Hepatocyte (in vitro differentiated cells): ENCODE results near the gene NUDT4B. TPM values are rescaled to one million over a fixed set of nuclear protein-coding genes. Genes with fewer than 3 reads are reported as not detected.
"Not testable (repeated sequence)": the region's sequence is repeated elsewhere in the genome, so short reads cannot be mapped to it uniquely, and the experiment has no call there.

Experiments used
- DNase-seq: peaks from one replicate; pipeline ENCODE4 v3.0.0-alpha.2; 2016; ENCODE audit warnings: low spot score
- H2AFZ ChIP-seq: fragments of 200-600 bp; sonication (generic); 2 replicates; pipeline ENCODE4 v1.6.0; 2016; ENCODE audit warnings: antibody characterized with exemption, mild to moderate bottlenecking
- H3K27ac ChIP-seq: fragments of 200-600 bp; sonication (generic); 2 replicates; pipeline ENCODE4 v1.5.1; 2016; ENCODE audit warnings: mild to moderate bottlenecking
- H3K27me3 ChIP-seq: fragments of 200-600 bp; sonication (generic); 2 replicates; pipeline ENCODE4 v1.6.1; 2016
- H3K36me3 ChIP-seq: fragments of 200-600 bp; sonication (generic); replicated peaks from 2 replicates; pipeline ENCODE4 v1.5.1; 2016; ENCODE audit warnings: low read depth; ENCODE audit not compliant: insufficient read depth
- H3K4me1 ChIP-seq: fragments of 200-600 bp; sonication (generic); 2 replicates; pipeline ENCODE4 v1.5.1; 2016; ENCODE audit warnings: mild to moderate bottlenecking, moderate library complexity; ENCODE audit not compliant: insufficient read depth
- H3K4me2 ChIP-seq: fragments of 200-600 bp; sonication (generic); 2 replicates; pipeline ENCODE4 v1.6.0; 2016
- H3K4me3 ChIP-seq: fragments of 200-600 bp; sonication (generic); 2 replicates; pipeline ENCODE4 v1.5.1; 2016; ENCODE audit warnings: mild to moderate bottlenecking
- H3K79me2 ChIP-seq: fragments of 200-600 bp; sonication (generic); 2 replicates; pipeline ENCODE4 v1.6.0; 2017; ENCODE audit warnings: mild to moderate bottlenecking
- H3K9me2 ChIP-seq: fragments of 200-600 bp; sonication (generic); replicated peaks from 2 replicates; pipeline ENCODE4 v1.6.0; 2017; ENCODE audit warnings: mild to moderate bottlenecking; ENCODE audit not compliant: insufficient read depth
- H3K9me3 ChIP-seq: fragments of 200-600 bp; sonication (generic); 2 replicates; pipeline ENCODE4 v1.5.1; 2016; ENCODE audit warnings: low read depth, mild to moderate bottlenecking
- H4K20me1 ChIP-seq: fragments of 200-600 bp; sonication (generic); 2 replicates; pipeline ENCODE4 v1.6.0; 2016; ENCODE audit warnings: mild to moderate bottlenecking; ENCODE audit not compliant: insufficient read depth, poor library complexity, severe bottlenecking
- WGBS: methylation state at CpG from one replicate; pipeline ENCODE4 v1.1.6; 2016; ENCODE audit warnings: low lambda C conversion rate; ENCODE audit errors: missing lambda C conversion rate; 5-methylcytosine and 5-hydroxymethylcytosine counted together
- polyA plus RNA-seq: library from polyadenylated mRNA; unstranded; fragments of >200 nt; fragmentation: Nextera tagmentation; extraction: Ambion mirVana; gene quantifications from 2 replicates; pipeline ENCODE4 v1.2.1, GENCODE V29; 2016
- small RNA-seq: library from RNA; depleted of rRNA; stranded (forward); fragments of <200 nt; gene quantifications from one replicate; pipeline ENCODE3, GENCODE V24; 2014
- total RNA-seq: library from RNA; depleted of rRNA; stranded (reverse); fragments of >200 nt; gene quantifications from 2 replicates; pipeline ENCODE4 v1.2.3, GENCODE V29; 2014

NUDT4B gene
- total and polyA plus RNA-seq, 2 experiments from 2014 or later = 11.6 to 107 TPM

DNA sequence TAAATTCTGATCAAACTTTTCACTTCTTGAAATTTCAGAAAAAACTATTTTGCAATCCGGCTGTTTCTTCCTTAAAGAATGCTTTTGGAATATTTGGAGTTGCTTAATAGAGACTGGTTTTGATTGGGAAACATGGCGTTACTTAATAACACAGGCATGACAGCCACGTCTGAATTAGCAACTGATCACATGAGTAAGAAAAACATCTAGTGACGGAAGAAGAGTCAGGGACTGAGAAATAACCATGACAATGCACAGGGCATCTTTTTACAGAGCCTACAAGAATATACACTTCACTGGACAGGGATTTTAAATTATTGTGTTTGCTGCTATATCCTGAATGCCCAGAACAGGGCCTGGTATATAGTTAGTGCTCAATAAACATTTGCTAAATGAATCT lies 25.1 kb downstream of the NUDT4B start:
- not testable (repeated sequence) for H3K4me1 ChIP-seq, H3K4me2 ChIP-seq, H3K27ac ChIP-seq, H3K79me2 ChIP-seq, H3K4me3 ChIP-seq, H2AFZ ChIP-seq, H4K20me1 ChIP-seq, H3K9me3 ChIP-seq, H3K9me2 ChIP-seq, DNase-seq, H3K27me3 ChIP-seq, H3K36me3 ChIP-seq
- WGBS = no CpG with 5 or more reads among the region's 4 CpGs

DNA sequence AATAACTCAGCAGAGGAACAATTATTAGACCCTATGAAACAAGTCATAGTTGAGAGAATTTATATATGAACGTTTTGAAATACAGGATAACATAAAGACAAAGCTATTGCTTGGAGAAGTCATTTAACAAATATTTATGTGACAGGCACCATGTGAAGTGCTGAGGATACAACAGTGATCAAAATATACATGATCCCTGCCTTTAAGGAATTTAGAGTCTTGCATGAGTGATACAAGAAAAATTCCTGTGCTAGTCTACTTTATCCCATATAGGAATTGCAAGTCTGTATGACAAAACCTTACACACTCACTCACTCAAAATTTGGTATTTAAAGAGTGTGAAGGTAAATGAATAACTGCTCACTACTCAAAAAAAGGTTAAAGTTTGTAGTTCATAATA lies 25.5 kb downstream of the NUDT4B start:
- whole genome bisulfite sequencing = no CpG with 5 or more reads among the region's 1 CpG
- not testable (repeated sequence) for H4K20me1 ChIP-seq, H3K79me2 ChIP-seq

DNA sequence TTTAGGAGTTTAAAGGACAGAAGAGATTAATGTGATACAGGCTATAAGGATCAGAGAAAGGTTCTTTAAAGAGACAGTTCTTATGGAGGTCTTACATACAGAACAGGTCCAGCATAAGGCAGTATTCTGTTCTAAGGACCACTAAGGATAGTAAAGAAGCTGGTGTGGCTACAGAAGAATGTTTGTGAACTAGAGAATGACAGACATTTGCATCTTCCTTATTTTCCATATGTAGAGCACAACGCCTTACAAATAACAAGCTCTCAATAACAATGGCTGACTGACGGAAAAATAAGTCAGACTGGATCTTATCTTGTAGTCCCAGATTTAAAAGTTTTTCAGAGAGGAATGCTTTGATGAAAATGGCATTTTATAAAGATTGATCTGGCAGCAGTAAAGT lies 26.7 kb downstream of the NUDT4B start:
- no CpG with 5 or more reads among the region's 2 CpGs for WGBS
- not testable (repeated sequence) for H3K4me1 ChIP-seq, H2AFZ ChIP-seq

More for the DNA sequence above, 25.5 kb downstream of the NUDT4B start:
- H3K27me3 ChIP-seq, H3K27ac ChIP-seq, H3K4me2 ChIP-seq, H3K4me1 ChIP-seq, H3K36me3 ChIP-seq, DNase-seq, H3K9me2 ChIP-seq, H2AFZ ChIP-seq, H3K9me3 ChIP-seq, H3K4me3 ChIP-seq: not testable (repeated sequence)

DNA sequence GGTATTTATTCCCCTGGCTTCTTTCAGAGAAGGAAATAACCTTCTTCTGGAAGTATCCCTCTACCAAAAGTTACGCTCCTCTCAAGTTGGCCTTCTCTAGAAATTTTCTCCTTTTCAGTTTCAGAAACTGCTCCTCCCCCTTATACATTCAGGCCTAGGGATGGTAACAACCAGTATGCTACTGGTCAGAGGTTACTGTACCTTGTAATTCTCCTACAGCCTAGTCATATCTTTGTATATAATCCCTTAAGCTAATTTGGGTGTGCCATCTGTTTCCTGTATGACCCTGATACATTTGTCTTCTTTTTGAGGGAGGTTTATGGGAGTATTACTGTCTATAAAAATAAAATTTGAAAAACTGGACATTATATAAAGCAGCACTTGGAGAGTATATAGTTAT lies 29.1 kb downstream of the NUDT4B start:
- WGBS = no CpG with 5 or more reads among the region's 1 CpG
- H3K79me2 ChIP-seq, H3K9me3 ChIP-seq, H3K9me2 ChIP-seq, DNase-seq, H4K20me1 ChIP-seq, H3K27ac ChIP-seq, H3K4me2 ChIP-seq, H3K27me3 ChIP-seq, H3K4me3 ChIP-seq, H3K4me1 ChIP-seq, H3K36me3 ChIP-seq, H2AFZ ChIP-seq: not testable (repeated sequence)

More for the DNA sequence above, 26.7 kb downstream of the NUDT4B start:
- H3K9me3 ChIP-seq, H3K9me2 ChIP-seq, H3K36me3 ChIP-seq, H3K4me2 ChIP-seq, H3K4me3 ChIP-seq, DNase-seq, H3K27me3 ChIP-seq, H4K20me1 ChIP-seq, H3K27ac ChIP-seq, H3K79me2 ChIP-seq: not testable (repeated sequence)

DNA sequence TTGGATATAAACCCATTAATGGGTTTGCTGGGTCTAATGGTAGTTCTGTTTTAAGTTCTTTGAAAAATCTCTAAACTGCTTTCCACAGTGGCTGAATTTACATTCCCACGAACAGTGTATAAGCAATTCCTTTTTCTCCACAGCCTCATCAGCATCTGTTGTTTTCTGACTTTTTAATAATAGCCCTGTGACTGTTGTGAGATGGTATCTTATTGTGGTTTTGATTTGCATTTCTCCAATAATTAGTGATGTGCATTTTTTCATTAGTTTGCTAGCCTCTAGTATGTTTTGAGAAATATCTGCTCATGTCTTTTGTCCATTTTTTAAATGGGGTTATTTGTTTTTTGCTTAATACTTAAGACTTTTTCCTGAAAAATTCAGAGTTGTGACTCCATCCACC lies 31.8 kb downstream of the NUDT4B start:
- WGBS = no CpG with 5 or more reads among the region's 1 CpG

DNA sequence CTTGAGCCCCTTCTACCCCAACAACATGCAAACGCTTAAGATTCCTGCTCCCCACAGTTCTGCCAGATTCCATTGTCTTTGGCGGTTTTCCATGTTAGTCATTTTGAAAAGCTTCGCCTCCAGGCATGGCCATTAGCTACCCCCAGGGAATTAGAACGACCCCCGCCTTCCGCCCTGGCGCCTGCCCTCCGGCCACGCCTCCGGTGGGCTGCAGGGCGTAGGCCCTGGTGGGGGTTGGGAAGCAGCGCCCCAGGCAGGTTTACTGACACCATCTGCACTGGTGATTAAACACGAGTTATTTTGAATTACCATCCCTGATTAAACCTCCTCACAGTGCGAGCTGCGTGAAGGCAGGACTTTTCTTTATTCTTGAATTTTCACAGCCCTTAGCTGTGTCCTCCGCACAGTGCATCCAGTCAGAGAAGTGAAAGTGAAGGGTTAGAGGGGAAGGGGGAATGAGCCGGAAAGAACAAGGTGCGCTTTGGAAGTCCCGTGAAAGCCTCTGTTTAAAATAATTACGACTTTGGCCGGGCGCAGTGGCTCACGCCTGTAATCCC lies 43.0 kb downstream of the NUDT4B start:
- not testable (repeated sequence) for H3K9me3 ChIP-seq, H4K20me1 ChIP-seq, H3K27ac ChIP-seq, H3K9me2 ChIP-seq, H3K36me3 ChIP-seq, H3K79me2 ChIP-seq, H3K27me3 ChIP-seq, DNase-seq, H3K4me3 ChIP-seq, H3K4me2 ChIP-seq, H2AFZ ChIP-seq, H3K4me1 ChIP-seq
- WGBS = no CpG with 5 or more reads among the region's 23 CpGs

More for the DNA sequence above, 31.8 kb downstream of the NUDT4B start:
- H3K4me3 ChIP-seq, H2AFZ ChIP-seq, H3K36me3 ChIP-seq, H3K27me3 ChIP-seq, H4K20me1 ChIP-seq, H3K9me2 ChIP-seq, H3K4me2 ChIP-seq, H3K9me3 ChIP-seq, H3K79me2 ChIP-seq, H3K27ac ChIP-seq, DNase-seq, H3K4me1 ChIP-seq: not testable (repeated sequence)

DNA sequence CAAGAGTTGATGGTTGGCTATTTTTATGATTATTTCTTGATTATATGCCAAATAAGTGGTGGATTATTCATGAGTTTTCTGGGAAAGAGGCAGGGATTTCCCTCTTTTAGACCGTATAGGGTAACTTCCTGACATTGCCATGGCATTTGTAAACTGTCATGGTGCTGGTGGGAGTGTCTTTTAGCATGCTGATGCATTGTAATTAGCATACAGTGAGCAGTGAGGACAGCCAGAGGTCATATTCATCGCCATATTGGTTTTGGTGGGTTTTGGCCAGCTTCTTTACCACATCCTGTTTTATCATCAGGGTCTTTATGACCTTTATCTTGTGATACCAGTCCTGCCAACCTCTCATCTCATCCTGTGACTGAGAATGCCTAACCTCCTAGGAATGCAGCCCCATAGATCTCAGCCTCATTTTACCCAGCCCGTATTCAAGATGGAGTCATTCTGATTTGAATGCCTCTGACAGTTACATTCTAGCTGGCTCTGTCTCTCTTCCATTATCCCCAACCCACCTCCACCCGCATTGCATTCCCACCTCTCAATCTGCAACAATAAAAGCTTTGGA lies 45.3 kb downstream of the NUDT4B start:
- DNase-seq, H3K4me3 ChIP-seq, H3K27me3 ChIP-seq, H3K9me2 ChIP-seq, H2AFZ ChIP-seq, H3K27ac ChIP-seq, H3K4me1 ChIP-seq, H3K9me3 ChIP-seq, H3K4me2 ChIP-seq, H4K20me1 ChIP-seq, H3K36me3 ChIP-seq, H3K79me2 ChIP-seq: not testable (repeated sequence)
- no CpG with 5 or more reads among the region's 4 CpGs for WGBS

Small RNA genes lying within 50 kb of the gene (small RNA-seq; reads per million reads assigned to genes)
- gene RNU6-1171P = not detected

Other genes with a start within 250 kb of the NUDT4B start
- gene NBPF14, start 152.8 kb upstream of the NUDT4B start, total RNA-seq = 15.3 and 16.2 TPM in 2 replicates
- 19.7 and 22.7 TPM in 2 replicates for gene NBPF14, start 152.8 kb upstream of the NUDT4B start, polyA plus RNA-seq
- 45.7 and 49.8 TPM in 2 replicates for gene PDE4DIP, start 95.7 kb downstream of the NUDT4B start, total RNA-seq
- gene PDE4DIP, start 95.7 kb downstream of the NUDT4B start, polyA plus RNA-seq = 51.4 and 63.1 TPM in 2 replicates